ENCODE measurements around the gene HSCB.

DNA sequence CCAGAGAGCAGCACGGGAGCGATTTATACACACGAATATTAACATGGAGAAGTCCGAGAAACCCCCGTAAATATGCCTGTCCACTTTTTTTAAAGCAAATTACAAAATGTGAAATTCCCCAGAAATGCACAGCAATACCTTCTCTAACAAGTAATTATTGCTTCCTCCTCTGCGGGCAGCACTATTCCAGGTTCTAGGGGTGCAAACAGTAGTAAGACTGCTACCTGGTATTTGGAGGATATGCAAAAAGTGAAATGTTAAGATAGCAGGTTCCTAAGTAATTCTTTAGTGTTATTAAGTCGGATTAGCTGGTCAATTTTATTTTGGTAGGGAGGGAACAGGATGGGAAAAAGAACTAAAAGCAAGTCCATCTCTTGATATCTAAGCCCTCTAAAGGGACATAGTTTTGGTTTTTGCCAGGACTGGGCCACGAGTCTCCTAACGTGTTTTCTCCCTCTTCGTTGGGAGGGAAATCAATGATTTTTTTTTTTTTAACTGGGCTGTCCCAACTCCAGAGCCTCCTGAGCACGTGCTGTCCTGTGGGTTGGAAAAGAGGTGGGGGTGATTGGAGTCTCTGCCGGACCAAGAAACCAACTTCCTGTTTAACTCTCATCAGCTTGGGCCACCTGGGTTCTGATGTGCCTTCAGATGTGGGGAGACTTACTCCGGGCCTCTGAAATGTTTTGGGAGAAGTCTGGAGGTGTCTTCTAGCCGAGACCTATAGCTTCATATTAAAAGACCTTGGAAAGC, 60.2 kb downstream of the HSCB start:
- TF ChIP-seq, protein P1, sequence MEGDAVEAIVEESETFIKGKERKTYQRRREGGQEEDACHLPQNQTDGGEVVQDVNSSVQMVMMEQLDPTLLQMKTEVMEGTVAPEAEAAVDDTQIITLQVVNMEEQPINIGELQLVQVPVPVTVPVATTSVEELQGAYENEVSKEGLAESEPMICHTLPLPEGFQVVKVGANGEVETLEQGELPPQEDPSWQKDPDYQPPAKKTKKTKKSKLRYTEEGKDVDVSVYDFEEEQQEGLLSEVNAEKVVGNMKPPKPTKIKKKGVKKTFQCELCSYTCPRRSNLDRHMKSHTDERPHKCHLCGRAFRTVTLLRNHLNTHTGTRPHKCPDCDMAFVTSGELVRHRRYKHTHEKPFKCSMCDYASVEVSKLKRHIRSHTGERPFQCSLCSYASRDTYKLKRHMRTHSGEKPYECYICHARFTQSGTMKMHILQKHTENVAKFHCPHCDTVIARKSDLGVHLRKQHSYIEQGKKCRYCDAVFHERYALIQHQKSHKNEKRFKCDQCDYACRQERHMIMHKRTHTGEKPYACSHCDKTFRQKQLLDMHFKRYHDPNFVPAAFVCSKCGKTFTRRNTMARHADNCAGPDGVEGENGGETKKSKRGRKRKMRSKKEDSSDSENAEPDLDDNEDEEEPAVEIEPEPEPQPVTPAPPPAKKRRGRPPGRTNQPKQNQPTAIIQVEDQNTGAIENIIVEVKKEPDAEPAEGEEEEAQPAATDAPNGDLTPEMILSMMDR (conservative IDR thresholded peaks at IDR 0.05; ENCODE audit: low read depth, low read length): no peak
- TF ChIP-seq RAD21 (IDR thresholded peaks at IDR 0.05; ENCODE audit: low read length) (no peak), MXI1 (IDR thresholded peaks at IDR 0.05; ENCODE audit: borderline replicate concordance, low read depth, low read length) (no peak), POLR2A (IDR thresholded peaks at IDR 0.05; ENCODE audit: low read depth, low read length) (0 out of 2 replicates have a peak, but pooled peaks have one; percentile 14), RCOR1 (IDR thresholded peaks at IDR 0.05; ENCODE audit: insufficient replicate concordance, low read length) (no peak), CEBPB (IDR thresholded peaks at IDR 0.05; ENCODE audit: low read depth, low read length) (no peak), MAFK (IDR thresholded peaks at IDR 0.05; ENCODE audit: low read depth, low read length) (no peak), RFX5 (IDR thresholded peaks at IDR 0.05; ENCODE audit: low read depth, low read length) (no peak)
